Liver (tissue), 9 donors: ENCODE results near the gene PALLD. TPM values are rescaled to one million over a fixed set of nuclear protein-coding genes. Genes with fewer than 3 reads are reported as not detected.

Experiments
- DNase-seq: peaks from one replicate; pipeline ENCODE4 v3.0.0-alpha.2; 2017; ENCODE audit warnings: low spot score
- H3K27ac ChIP-seq, 2 donors: one replicate each; pipeline ENCODE4 v1.7.0; 2013; ENCODE audit warnings: inconsistent platforms in 2 of 2, low read length in 2 of 2, control low read depth in 1 of 2, low read depth in 1 of 2, mild to moderate bottlenecking in 1 of 2
- H3K27me3 ChIP-seq, 4 donors: one replicate each; pipeline versions ENCODE4 v1.6.1 to v1.7.0; 2013; ENCODE audit warnings: low read length in 3 of 4, inconsistent platforms in 1 of 4, mild to moderate bottlenecking in 1 of 4, moderate library complexity in 1 of 4; ENCODE audit not compliant: control insufficient read depth in 4 of 4, insufficient read depth in 4 of 4
- H3K36me3 ChIP-seq, 4 donors: one replicate each; pipeline versions ENCODE4 v1.6.1 to v1.7.0; 2013; ENCODE audit warnings: low read length in 3 of 4, mild to moderate bottlenecking in 3 of 4, low read depth in 1 of 4, moderate library complexity in 1 of 4; ENCODE audit not compliant: control insufficient read depth in 4 of 4, insufficient read depth in 3 of 4
- H3K4me1 ChIP-seq, 4 donors: one replicate each; pipeline versions ENCODE4 v1.6.1 to v1.7.0; 2013; ENCODE audit warnings: low read length in 3 of 4, mild to moderate bottlenecking in 3 of 4, moderate library complexity in 1 of 4; ENCODE audit not compliant: control insufficient read depth in 4 of 4, insufficient read depth in 4 of 4
- H3K4me3 ChIP-seq, 3 donors: one replicate each; pipeline versions ENCODE4 v1.6.1 to v1.7.0; 2013; ENCODE audit warnings: low read length in 3 of 3, control low read depth in 1 of 3, low read depth in 1 of 3, mild to moderate bottlenecking in 1 of 3
- H3K9ac ChIP-seq, 2 donors: one replicate each; pipeline ENCODE4 v1.7.0; 2013; ENCODE audit warnings: low read length in 2 of 2, mild to moderate bottlenecking in 2 of 2, moderate library complexity in 2 of 2, control low read depth in 1 of 2, low read depth in 1 of 2
- H3K9me3 ChIP-seq, 4 donors: one replicate each; pipeline versions ENCODE4 v1.6.1 to v1.7.0; 2013; ENCODE audit warnings: low read length in 3 of 4; ENCODE audit not compliant: control insufficient read depth in 4 of 4
- EGR1 ChIP-seq, 2 donors: IDR thresholded peaks; 2 replicates each; pipeline ENCODE4 v1.6.1; 2016 to 2018; ENCODE audit warnings: antibody characterized with exemption in 2 of 2, low read depth in 2 of 2
- FOXA1 ChIP-seq: IDR thresholded peaks from 2 replicates; pipeline ENCODE4 v1.6.1; 2016; ENCODE audit warnings: antibody characterized with exemption
- FOXA2 ChIP-seq: IDR thresholded peaks from 2 replicates; pipeline ENCODE4 v1.6.1; 2016; ENCODE audit warnings: antibody characterized with exemption
- GABPA ChIP-seq, 2 donors: IDR thresholded peaks in 1 of 2; conservative IDR thresholded peaks in 1 of 2; 2 replicates each; pipeline ENCODE4 v1.6.1; 2016; ENCODE audit warnings: antibody characterized with exemption in 2 of 2, mild to moderate bottlenecking in 1 of 2, moderate library complexity in 1 of 2
- HNF4A ChIP-seq, 2 donors: conservative IDR thresholded peaks; 2 replicates each; pipeline ENCODE4 v1.6.1; 2016; ENCODE audit warnings: antibody characterized with exemption in 2 of 2, mild to moderate bottlenecking in 2 of 2
- JUND ChIP-seq, 2 donors: IDR thresholded peaks; 2 replicates each; pipeline ENCODE4 v1.6.1; 2016; ENCODE audit warnings: antibody characterized with exemption in 2 of 2
- NR2F2 ChIP-seq: IDR thresholded peaks from 2 replicates; pipeline ENCODE4 v1.6.1; 2016; ENCODE audit warnings: antibody characterized with exemption
- RAD21 ChIP-seq, 2 donors: IDR thresholded peaks; 2 replicates each; pipeline ENCODE4 v1.6.1; 2016; ENCODE audit warnings: antibody characterized with exemption in 2 of 2, mild to moderate bottlenecking in 2 of 2
- RXRA ChIP-seq, 2 donors: IDR thresholded peaks; 2 replicates each; pipeline ENCODE4 v1.6.1; 2017 to 2018; ENCODE audit warnings: antibody characterized with exemption in 2 of 2, mild to moderate bottlenecking in 1 of 2
- TAF1 ChIP-seq: conservative IDR thresholded peaks from 2 replicates; pipeline ENCODE4 v1.6.1; 2016; ENCODE audit warnings: antibody characterized with exemption, mild to moderate bottlenecking
- YY1 ChIP-seq: IDR thresholded peaks from 2 replicates; pipeline ENCODE4 v1.6.1; 2016; ENCODE audit warnings: antibody characterized with exemption, mild to moderate bottlenecking
- WGBS: extraction: QIAGEN DNeasy Blood & Tissue Kit; methylation state at CpG from one replicate; pipeline ENCODE4 v1.1.7; 2013; 5-methylcytosine and 5-hydroxymethylcytosine counted together
- polyA plus RNA-seq, 2 donors: library from polyadenylated mRNA; stranded (reverse) in 1 of 2; unstranded in 1 of 2; fragments of 200-250 nt in 1 of 2; fragments of >200 nt in 1 of 2; fragmentation: Nextera tagmentation in 1 of 2; extraction: Ambion mirVana in 1 of 2; gene quantifications; one replicate each; pipeline versions ENCODE4 v1.2.1 to v1.2.3, GENCODE V29; 2013 to 2015
- total RNA-seq, 2 donors: library from RNA; depleted of rRNA; stranded (reverse); fragments of >200 nt; gene quantifications; one replicate each; pipeline ENCODE4 v1.2.3, GENCODE V29; 2014
- TF ChIP-seq, protein P1 (sequence below): IDR thresholded peaks from 2 replicates; pipeline ENCODE4 v1.6.1; 2016; ENCODE audit warnings: antibody characterized with exemption
- TF ChIP-seq, protein P2 (sequence below): IDR thresholded peaks from 2 replicates; pipeline ENCODE4 v1.6.1; 2016; ENCODE audit warnings: antibody characterized with exemption, mild to moderate bottlenecking
- TF ChIP-seq, protein P3 (sequence below): fragments of 150-350 bp; IDR thresholded peaks from 2 replicates; pipeline ENCODE4 v1.5.1; 2017; ENCODE audit warnings: improper control_type of control experiment, low read depth, low read length; ENCODE audit not compliant: missing input control
- TF ChIP-seq, protein P4 (sequence below): IDR thresholded peaks from 2 replicates; pipeline ENCODE4 v1.6.1; 2016; ENCODE audit warnings: antibody characterized with exemption
- donor health status: healthy.
- donor health status: healthy.
- donor health status: healthy.
- donor health status: healthy.
- donor health status: healthy.

The PALLD gene
- total and polyA plus RNA-seq, 4 donors: 9.0 to 26.3 (median 14.7) TPM

DNA sequence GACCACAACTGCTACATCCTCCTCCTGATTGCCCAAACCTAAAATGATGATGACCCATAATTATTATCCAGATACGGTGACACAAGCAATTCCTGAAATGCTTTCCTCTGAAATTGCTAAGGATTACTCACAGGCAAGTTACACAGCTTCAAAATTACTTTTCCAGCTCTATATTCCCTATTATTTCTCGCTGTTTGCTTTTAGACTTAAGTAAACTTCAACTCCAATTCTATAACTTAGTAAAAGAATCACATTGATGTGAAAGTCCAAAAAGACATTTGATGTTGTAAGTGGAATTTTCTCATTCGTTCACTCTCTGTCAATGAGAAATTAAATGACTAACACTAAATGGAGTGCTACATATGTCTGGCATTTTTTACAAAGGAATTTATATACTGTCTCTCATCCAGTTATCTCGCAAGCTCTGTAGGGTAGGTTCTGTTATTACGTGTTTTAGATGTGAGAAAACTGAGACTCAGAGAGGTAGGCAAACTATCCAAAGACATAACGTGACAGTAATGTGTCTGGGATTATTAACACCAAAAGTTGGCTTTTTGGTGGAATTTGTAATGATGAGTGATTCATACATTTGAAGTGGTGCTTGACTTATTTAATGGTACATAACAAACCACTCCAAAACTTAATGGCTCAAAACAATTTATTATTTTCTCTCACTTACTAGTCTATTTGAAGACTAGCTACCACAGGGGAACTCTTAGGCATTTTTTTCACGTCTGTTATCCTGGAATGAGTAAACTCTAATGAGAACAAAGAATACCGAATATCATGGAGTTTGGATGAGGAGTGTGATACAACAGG lies 31.5 kb downstream of the PALLD start:
- H3K27ac ChIP-seq: no peak overlapping the region
- 89% methylated on average over 8 of the region's 8 CpGs for WGBS
- H3K9ac ChIP-seq: no peak overlapping the region
- H3K4me3 ChIP-seq: no peak overlapping the region
- DNase-seq: no peak
- no peak for TF ChIP-seq TAF1
- no peak for TF ChIP-seq JUND (IDR thresholded peaks at IDR 0.05)
- no peak for TF ChIP-seq EGR1 (IDR thresholded peaks at IDR 0.05; ENCODE audit: low read depth in 2 of 2)
- TF ChIP-seq NR2F2: no peak
- TF ChIP-seq, protein P1, sequence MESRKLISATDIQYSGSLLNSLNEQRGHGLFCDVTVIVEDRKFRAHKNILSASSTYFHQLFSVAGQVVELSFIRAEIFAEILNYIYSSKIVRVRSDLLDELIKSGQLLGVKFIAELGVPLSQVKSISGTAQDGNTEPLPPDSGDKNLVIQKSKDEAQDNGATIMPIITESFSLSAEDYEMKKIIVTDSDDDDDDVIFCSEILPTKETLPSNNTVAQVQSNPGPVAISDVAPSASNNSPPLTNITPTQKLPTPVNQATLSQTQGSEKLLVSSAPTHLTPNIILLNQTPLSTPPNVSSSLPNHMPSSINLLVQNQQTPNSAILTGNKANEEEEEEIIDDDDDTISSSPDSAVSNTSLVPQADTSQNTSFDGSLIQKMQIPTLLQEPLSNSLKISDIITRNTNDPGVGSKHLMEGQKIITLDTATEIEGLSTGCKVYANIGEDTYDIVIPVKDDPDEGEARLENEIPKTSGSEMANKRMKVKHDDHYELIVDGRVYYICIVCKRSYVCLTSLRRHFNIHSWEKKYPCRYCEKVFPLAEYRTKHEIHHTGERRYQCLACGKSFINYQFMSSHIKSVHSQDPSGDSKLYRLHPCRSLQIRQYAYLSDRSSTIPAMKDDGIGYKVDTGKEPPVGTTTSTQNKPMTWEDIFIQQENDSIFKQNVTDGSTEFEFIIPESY: no peak
- no peak for TF ChIP-seq FOXA1
- TF ChIP-seq, protein P2, sequence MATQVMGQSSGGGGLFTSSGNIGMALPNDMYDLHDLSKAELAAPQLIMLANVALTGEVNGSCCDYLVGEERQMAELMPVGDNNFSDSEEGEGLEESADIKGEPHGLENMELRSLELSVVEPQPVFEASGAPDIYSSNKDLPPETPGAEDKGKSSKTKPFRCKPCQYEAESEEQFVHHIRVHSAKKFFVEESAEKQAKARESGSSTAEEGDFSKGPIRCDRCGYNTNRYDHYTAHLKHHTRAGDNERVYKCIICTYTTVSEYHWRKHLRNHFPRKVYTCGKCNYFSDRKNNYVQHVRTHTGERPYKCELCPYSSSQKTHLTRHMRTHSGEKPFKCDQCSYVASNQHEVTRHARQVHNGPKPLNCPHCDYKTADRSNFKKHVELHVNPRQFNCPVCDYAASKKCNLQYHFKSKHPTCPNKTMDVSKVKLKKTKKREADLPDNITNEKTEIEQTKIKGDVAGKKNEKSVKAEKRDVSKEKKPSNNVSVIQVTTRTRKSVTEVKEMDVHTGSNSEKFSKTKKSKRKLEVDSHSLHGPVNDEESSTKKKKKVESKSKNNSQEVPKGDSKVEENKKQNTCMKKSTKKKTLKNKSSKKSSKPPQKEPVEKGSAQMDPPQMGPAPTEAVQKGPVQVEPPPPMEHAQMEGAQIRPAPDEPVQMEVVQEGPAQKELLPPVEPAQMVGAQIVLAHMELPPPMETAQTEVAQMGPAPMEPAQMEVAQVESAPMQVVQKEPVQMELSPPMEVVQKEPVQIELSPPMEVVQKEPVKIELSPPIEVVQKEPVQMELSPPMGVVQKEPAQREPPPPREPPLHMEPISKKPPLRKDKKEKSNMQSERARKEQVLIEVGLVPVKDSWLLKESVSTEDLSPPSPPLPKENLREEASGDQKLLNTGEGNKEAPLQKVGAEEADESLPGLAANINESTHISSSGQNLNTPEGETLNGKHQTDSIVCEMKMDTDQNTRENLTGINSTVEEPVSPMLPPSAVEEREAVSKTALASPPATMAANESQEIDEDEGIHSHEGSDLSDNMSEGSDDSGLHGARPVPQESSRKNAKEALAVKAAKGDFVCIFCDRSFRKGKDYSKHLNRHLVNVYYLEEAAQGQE: no peak
- TF ChIP-seq GABPA (IDR thresholded peaks at IDR 0.05 in 1 of 2, conservative IDR thresholded peaks at IDR 0.05 in 1 of 2): no peak
- TF ChIP-seq HNF4A (conservative IDR thresholded peaks at IDR 0.05): no peak
- TF ChIP-seq, protein P3, sequence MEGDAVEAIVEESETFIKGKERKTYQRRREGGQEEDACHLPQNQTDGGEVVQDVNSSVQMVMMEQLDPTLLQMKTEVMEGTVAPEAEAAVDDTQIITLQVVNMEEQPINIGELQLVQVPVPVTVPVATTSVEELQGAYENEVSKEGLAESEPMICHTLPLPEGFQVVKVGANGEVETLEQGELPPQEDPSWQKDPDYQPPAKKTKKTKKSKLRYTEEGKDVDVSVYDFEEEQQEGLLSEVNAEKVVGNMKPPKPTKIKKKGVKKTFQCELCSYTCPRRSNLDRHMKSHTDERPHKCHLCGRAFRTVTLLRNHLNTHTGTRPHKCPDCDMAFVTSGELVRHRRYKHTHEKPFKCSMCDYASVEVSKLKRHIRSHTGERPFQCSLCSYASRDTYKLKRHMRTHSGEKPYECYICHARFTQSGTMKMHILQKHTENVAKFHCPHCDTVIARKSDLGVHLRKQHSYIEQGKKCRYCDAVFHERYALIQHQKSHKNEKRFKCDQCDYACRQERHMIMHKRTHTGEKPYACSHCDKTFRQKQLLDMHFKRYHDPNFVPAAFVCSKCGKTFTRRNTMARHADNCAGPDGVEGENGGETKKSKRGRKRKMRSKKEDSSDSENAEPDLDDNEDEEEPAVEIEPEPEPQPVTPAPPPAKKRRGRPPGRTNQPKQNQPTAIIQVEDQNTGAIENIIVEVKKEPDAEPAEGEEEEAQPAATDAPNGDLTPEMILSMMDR: no peak
- no peak for TF ChIP-seq FOXA2
- no peak for TF ChIP-seq YY1
- no peak for TF ChIP-seq RAD21 (IDR thresholded peaks at IDR 0.05)
- H3K36me3 ChIP-seq: no peaks in the 10 kb centered on the region
- no peaks in the 10 kb centered on the region for H3K27me3 ChIP-seq
- no peaks in the 10 kb centered on the region for H3K4me1 ChIP-seq
- H3K9me3 ChIP-seq: no peaks in the 10 kb centered on the region

DNA sequence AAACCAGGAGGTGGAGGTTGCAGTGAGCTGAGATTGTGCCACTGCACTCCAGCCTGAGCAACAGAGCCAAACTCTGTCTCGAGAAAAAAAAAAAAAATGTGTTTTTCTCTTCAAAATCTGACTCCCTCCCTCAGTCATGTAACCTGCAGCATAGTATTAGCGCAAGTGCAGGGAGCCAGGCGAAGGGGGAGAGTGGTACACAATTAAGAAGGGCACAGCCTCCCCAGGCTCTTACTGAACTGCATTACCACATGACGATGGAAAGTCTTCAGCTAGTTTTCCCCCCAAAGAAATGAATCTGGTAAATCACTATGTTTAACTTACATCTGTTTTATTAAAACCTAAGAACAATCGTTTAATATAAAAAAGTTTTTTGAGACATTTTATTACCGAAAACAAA lies 32.4 kb downstream of the PALLD start:
- no peaks in the 10 kb centered on the region for H3K9me3 ChIP-seq
- H3K36me3 ChIP-seq: no peaks in the 10 kb centered on the region
- no peak for DNase-seq
- no peaks in the 10 kb centered on the region for H3K4me1 ChIP-seq
- H3K27me3 ChIP-seq: no peaks in the 10 kb centered on the region
- no peak overlapping the region for H3K4me3 ChIP-seq
- H3K27ac ChIP-seq: no peak overlapping the region
- no peak for TF ChIP-seq JUND (IDR thresholded peaks at IDR 0.05)
- TF ChIP-seq RXRA (IDR thresholded peaks at IDR 0.05): no peak
- TF ChIP-seq, protein P4, sequence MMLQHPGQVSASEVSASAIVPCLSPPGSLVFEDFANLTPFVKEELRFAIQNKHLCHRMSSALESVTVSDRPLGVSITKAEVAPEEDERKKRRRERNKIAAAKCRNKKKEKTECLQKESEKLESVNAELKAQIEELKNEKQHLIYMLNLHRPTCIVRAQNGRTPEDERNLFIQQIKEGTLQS: no peak
- no peak for TF ChIP-seq EGR1 (IDR thresholded peaks at IDR 0.05; ENCODE audit: low read depth in 2 of 2)
- no peak for TF ChIP-seq NR2F2
- TF ChIP-seq, protein P1: no peak
- WGBS: 91% methylated on average over 6 of the region's 6 CpGs
- H3K9ac ChIP-seq: no peak overlapping the region
